Gastrocnemius medialis (tissue), 4 donors: ENCODE results near the gene KRT77. TPM values are rescaled to one million over a fixed set of nuclear protein-coding genes. Genes with fewer than 3 reads are reported as not detected.

ENCODE experiments used
- ATAC-seq, 2 donors: fragments of 150-250 bp; one replicate each; pipeline ENCODE4 v1.9.1; 2016
- DNase-seq, 2 donors: peaks; one replicate each; pipeline ENCODE4 v3.0.0-alpha.2; 2019
- H3K27ac ChIP-seq, 4 donors: fragments of 200-600 bp; sonication (generic); 1 replicate in 1 of 4; 2 replicates in 3 of 4; pipeline ENCODE4 v1.5.1; 2016 to 2018; ENCODE audit warnings: mild to moderate bottlenecking in 2 of 4, moderate library complexity in 1 of 4
- H3K27me3 ChIP-seq, 3 donors: fragments of 200-600 bp; sonication (generic) in 2 of 3; 1 replicate in 1 of 3; 2 replicates in 2 of 3; pipeline versions ENCODE4 v1.5.1 to v1.6.0; 2016 to 2019; ENCODE audit warnings: mild to moderate bottlenecking in 1 of 3, moderate library complexity in 1 of 3
- H3K36me3 ChIP-seq, 2 donors: fragments of 200-600 bp; sonication (generic) in 1 of 2; one replicate each; pipeline ENCODE4 v1.5.1; 2017 to 2018
- H3K4me1 ChIP-seq, 2 donors: fragments of 200-600 bp; sonication (generic) in 1 of 2; one replicate each; pipeline ENCODE4 v1.5.1; 2016 to 2017; ENCODE audit warnings: mild to moderate bottlenecking in 2 of 2
- H3K4me3 ChIP-seq, 4 donors: fragments of 200-600 bp; sonication (generic) in 3 of 4; 1 replicate in 1 of 4; 2 replicates in 3 of 4; pipeline ENCODE4 v1.5.1; 2016 to 2019; ENCODE audit warnings: mild to moderate bottlenecking in 2 of 4
- H3K9me3 ChIP-seq, 3 donors: fragments of 200-600 bp; sonication (generic) in 2 of 3; 1 replicate in 1 of 3; 2 replicates in 2 of 3; pipeline ENCODE4 v1.5.1; 2016 to 2019
- POLR2A ChIP-seq, 2 donors: fragments of 450-650 bp; IDR thresholded peaks; one replicate each; pipeline ENCODE4 v1.6.1; 2017; ENCODE audit warnings: antibody characterized with exemption in 2 of 2, mild to moderate bottlenecking in 2 of 2, moderate library complexity in 2 of 2
- in situ Hi-C, 4 donors: fragments of 200-750 bp; cut with MboI; loops; one replicate each; pipeline versions ENCODE4 v1.15.0 to v1.8.0; 2017; ENCODE audit warnings: low sequenced_read_pairs in 4 of 4
- intact Hi-C: fragments of 100-400 bp; cut with DNase I; formaldehyde crosslinking; loops from one replicate; pipeline ENCODE4 v1.15.1; 2023; ENCODE audit warnings: low total_unique reads
- total RNA-seq, 4 donors: library from RNA; depleted of rRNA; stranded (reverse); fragments of >200 nt; gene quantifications; one replicate each; pipeline versions ENCODE4 v1.1.0 to v1.2.3, GENCODE V29; 2016
- TF ChIP-seq, protein P1 (sequence below), 5 experiments: fragments of 450-650 bp in 3 of 5; fragments of 200-600 bp in 2 of 5; sonication (generic) in 2 of 5; IDR thresholded peaks in 4 of 5; conservative IDR thresholded peaks in 1 of 5; 1 replicate in 4 of 5; 2 replicates in 1 of 5; pipeline ENCODE4 v1.5.1; 2016 to 2019; ENCODE audit warnings: antibody characterized with exemption in 5 of 5, mild to moderate bottlenecking in 3 of 5, moderate library complexity in 3 of 5

KRT77 gene
- total RNA-seq, 4 donors from 2014 or later = not detected

DNA sequence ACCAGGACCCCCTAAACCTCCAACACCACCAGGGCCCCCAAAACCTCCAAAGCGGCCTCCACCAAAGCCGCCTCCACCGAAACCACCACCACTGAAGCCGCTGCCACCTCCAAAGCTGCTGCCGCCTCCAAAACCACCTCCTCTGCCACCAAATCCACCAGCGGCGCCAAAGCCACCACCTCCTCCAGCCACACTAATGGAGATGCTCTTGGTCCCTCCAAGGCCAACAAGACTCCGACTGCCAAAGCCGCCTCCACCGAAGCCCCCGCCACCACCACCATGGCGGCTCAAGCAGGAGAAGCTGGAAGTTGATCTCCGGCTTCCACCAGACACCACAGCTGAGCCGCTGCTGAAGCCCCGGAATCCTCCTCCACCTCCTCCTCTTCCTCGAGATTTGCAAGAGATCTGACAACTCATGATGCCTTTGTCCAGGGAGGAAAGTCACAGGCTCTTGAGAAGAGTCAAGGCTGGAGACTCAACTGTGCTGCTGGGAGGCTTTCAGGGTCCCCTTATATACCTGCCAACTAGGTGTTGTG lies 51.5 kb downstream of the KRT77 start, which contains the start of gene KRT2:
KRT2 (minus strand) TSS at position 486 of the 536 bp plus-strand sequence; CDS start at position 417, 69 bp downstream.
- no peak within 1 kb of the TSS for H3K4me3 ChIP-seq
- no peaks in the 10 kb centered on the region for H3K9me3 ChIP-seq
- H3K27me3 ChIP-seq = peaks cover 5 to 15% (median 5%) of the 10 kb centered on the region in 3 donors
- TF ChIP-seq POLR2A (IDR thresholded peaks at IDR 0.05) = no peak
- TF ChIP-seq, protein P1, sequence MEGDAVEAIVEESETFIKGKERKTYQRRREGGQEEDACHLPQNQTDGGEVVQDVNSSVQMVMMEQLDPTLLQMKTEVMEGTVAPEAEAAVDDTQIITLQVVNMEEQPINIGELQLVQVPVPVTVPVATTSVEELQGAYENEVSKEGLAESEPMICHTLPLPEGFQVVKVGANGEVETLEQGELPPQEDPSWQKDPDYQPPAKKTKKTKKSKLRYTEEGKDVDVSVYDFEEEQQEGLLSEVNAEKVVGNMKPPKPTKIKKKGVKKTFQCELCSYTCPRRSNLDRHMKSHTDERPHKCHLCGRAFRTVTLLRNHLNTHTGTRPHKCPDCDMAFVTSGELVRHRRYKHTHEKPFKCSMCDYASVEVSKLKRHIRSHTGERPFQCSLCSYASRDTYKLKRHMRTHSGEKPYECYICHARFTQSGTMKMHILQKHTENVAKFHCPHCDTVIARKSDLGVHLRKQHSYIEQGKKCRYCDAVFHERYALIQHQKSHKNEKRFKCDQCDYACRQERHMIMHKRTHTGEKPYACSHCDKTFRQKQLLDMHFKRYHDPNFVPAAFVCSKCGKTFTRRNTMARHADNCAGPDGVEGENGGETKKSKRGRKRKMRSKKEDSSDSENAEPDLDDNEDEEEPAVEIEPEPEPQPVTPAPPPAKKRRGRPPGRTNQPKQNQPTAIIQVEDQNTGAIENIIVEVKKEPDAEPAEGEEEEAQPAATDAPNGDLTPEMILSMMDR (IDR thresholded peaks at IDR 0.05 in 4 of 5, conservative IDR thresholded peaks at IDR 0.05 in 1 of 5) = no peak
- H3K36me3 ChIP-seq = no peaks in the 10 kb centered on the region
- no peak within 1 kb of the TSS for H3K27ac ChIP-seq
- no peaks in the 10 kb centered on the region for H3K4me1 ChIP-seq
- ATAC-seq = no peak
- in situ Hi-C loops = no loop called here
- intact Hi-C loops = no loop called here
- no peak for DNase-seq

DNA sequence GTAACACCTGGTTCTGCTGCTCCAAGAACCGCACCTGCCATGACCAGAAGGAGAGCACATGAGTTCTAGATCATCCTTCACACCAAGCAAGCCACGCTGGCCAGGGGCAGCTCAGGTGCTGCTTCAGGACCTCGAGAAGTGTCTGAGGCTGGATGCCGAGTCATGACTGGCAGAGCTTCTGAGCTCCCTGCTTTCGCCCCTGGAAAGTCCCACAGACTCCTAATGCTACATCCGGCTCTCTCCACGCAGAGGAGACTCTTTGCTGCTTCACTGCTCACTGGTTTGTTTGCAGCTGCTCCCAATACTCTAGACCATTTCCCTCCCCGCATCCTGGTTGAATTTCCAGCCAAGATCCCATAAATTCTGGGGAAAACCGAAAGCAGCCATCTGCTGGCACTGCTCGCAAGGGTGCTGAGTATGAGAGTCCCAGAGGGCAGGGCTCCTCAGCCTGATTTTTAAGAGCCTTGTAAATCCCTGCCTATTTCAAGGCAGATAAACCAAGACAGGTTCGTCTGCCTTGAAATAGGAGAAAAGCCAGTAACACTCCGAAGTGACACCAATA lies 52.7 kb downstream of the KRT77 start:
- Histone ChIP-seq H3K27me3 (peaks cover 5 to 15% (median 5%) of the 10 kb centered on the region in 3 donors), H3K4me3 (no peak overlapping the region), H3K4me1 (no peaks in the 10 kb centered on the region), H3K9me3 (no peaks in the 10 kb centered on the region), H3K27ac (no peak overlapping the region), H3K36me3 (no peaks in the 10 kb centered on the region)
- in situ Hi-C loops (no loop called here), intact Hi-C loops (no loop called here)
- no peak for DNase-seq
- TF ChIP-seq, protein P1 (IDR thresholded peaks at IDR 0.05 in 4 of 5, conservative IDR thresholded peaks at IDR 0.05 in 1 of 5) = no peak
- no peak for TF ChIP-seq POLR2A (IDR thresholded peaks at IDR 0.05)
- no peak for ATAC-seq

DNA sequence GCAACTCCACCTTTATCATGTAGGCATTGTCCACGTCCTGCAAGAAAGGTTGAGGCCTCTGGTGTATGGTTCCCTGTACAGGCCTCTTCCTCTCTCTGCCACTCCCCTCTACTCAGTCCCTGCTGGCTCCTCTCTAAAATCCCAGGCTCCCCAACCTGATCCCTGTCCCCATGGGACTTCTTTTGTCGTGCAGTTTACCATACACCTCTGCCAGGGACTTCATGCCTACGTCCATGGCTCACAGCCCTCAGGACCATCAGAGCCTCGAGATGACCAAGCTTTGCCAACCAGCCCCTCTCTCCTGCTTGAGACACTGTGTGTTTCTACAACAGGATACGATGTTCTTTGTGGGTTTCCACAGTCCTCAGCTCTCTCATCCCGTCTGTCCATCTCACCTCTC lies 54.3 kb downstream of the KRT77 start:
- in situ Hi-C loops (no loop called here), intact Hi-C loops (no loop called here)
- H3K4me3 ChIP-seq = no peak overlapping the region
- ATAC-seq = no peak
- no peaks in the 10 kb centered on the region for H3K9me3 ChIP-seq
- peaks cover 5 to 9% (median 5%) of the 10 kb centered on the region in 3 donors for H3K27me3 ChIP-seq
- no peak for TF ChIP-seq POLR2A (IDR thresholded peaks at IDR 0.05)
- TF ChIP-seq, protein P1 (IDR thresholded peaks at IDR 0.05 in 4 of 5, conservative IDR thresholded peaks at IDR 0.05 in 1 of 5) = no peak
- H3K36me3 ChIP-seq = no peaks in the 10 kb centered on the region
- DNase-seq = no peak
- no peaks in the 10 kb centered on the region for H3K4me1 ChIP-seq
- no peak overlapping the region for H3K27ac ChIP-seq

- in situ Hi-C loops = no loop called here
- TF ChIP-seq POLR2A (IDR thresholded peaks at IDR 0.05) = no peak
- TF ChIP-seq, protein P1 (IDR thresholded peaks at IDR 0.05 in 4 of 5, conservative IDR thresholded peaks at IDR 0.05 in 1 of 5) = no peak
These were observed 55.2 kb downstream of the KRT77 start for GRCh38 chr12:52648012-52648550.

More at GRCh38 chr12:52648012-52648550, 55.2 kb downstream of the KRT77 start:
- H3K36me3 ChIP-seq = no peaks in the 10 kb centered on the region
- no peaks in the 10 kb centered on the region for H3K9me3 ChIP-seq
- H3K27me3 ChIP-seq = peaks cover 2 to 7% (median 5%) of the 10 kb centered on the region in 3 donors
- no peak for DNase-seq
- H3K4me3 ChIP-seq = no peak overlapping the region
- no peaks in the 10 kb centered on the region for H3K4me1 ChIP-seq
- no peak overlapping the region for H3K27ac ChIP-seq
- no peak for ATAC-seq
- intact Hi-C loops = no loop called here
